ENCODE results near the gene GABRG3. TPM values are rescaled to one million over a fixed set of nuclear protein-coding genes. Genes with fewer than 3 reads are reported as not detected.

The GABRG3 gene
- total RNA-seq, 1 donor from 2014 or later: under 0.01 TPM

DNA sequence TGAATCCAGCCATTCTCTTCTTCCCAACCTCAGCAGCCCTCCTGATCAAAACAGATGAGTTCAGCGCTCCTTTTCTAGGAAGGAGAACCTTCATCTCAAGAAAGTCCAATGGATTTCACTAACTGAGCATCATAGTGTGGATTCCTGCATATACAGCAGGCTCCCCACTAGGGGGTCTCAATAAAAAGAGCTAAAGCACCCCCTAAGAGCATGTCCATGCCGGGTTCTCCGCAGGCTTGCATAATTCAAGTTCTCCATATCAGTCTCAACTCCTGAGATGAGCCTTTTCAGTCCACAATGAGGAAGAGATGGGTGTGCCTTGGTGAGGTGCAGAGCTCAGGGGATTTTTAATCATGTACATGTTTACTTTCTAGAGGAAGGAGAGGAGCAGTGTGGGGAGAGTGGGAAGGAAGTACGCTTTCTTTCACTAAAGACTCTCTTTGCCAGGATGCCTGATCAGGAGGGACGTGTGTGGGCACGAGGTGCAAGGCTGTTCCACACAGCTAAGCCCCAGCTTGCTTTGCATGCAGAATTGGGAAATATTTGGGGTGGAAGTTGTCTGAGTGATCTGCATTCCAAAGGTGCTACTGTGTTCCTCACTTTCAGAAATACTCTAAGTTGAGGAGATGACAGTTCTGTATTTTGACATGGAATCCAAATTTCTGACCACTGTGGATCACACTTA, 564.6 kb downstream of the GABRG3 start:
- no peaks in the 10 kb centered on the region for H3K9me3 ChIP-seq (ENCODE audit: control insufficient read depth in 3 of 3, low read length in 3 of 3)
- H3K27ac ChIP-seq (ENCODE audit: low read depth, low read length): no peak overlapping the region
- H3K9ac ChIP-seq (ENCODE audit: low read depth in 1 of 3, low read length in 3 of 3): no peak overlapping the region
- H3K4me1 ChIP-seq (ENCODE audit: control insufficient read depth in 3 of 3, insufficient read depth in 3 of 3, low read length in 3 of 3): no peaks in the 10 kb centered on the region
- H3K36me3 ChIP-seq (ENCODE audit: control insufficient read depth in 3 of 3, insufficient read depth in 3 of 3, low read length in 3 of 3): no peaks in the 10 kb centered on the region
- H3K27me3 ChIP-seq (ENCODE audit: control insufficient read depth in 3 of 3, insufficient read depth in 3 of 3, low read length in 3 of 3): no peaks in the 10 kb centered on the region
- H3K4me3 ChIP-seq (ENCODE audit: low read length in 3 of 3): no peak overlapping the region

DNA sequence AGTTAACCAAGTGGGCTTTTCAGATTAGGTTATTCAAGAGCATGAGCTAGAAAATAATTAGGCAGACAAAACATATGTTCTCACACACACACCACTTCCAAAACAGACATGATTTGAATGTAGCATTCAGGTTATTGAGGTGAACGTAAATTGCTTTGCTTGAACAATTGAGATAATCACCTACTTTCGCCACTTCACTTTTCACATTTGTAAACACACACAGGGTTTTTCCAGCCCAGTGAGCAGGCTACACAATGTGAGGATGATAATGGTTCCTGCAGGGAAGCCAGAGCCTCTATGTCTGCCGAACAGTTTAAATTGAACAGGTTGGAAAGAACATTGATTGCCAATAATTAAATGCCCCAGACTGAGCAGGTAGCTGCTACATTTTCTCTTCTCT, 567.3 kb downstream of the GABRG3 start:
- Histone ChIP-seq H3K27me3 (ENCODE audit: control insufficient read depth in 3 of 3, insufficient read depth in 3 of 3, low read length in 3 of 3) (no peaks in the 10 kb centered on the region), H3K9me3 (ENCODE audit: control insufficient read depth in 3 of 3, low read length in 3 of 3) (no peaks in the 10 kb centered on the region), H3K4me3 (ENCODE audit: low read length in 3 of 3) (no peak overlapping the region), H3K36me3 (ENCODE audit: control insufficient read depth in 3 of 3, insufficient read depth in 3 of 3, low read length in 3 of 3) (no peaks in the 10 kb centered on the region), H3K4me1 (ENCODE audit: control insufficient read depth in 3 of 3, insufficient read depth in 3 of 3, low read length in 3 of 3) (no peaks in the 10 kb centered on the region), H3K9ac (ENCODE audit: low read depth in 1 of 3, low read length in 3 of 3) (no peak overlapping the region), H3K27ac (ENCODE audit: low read depth, low read length) (no peak overlapping the region)

DNA sequence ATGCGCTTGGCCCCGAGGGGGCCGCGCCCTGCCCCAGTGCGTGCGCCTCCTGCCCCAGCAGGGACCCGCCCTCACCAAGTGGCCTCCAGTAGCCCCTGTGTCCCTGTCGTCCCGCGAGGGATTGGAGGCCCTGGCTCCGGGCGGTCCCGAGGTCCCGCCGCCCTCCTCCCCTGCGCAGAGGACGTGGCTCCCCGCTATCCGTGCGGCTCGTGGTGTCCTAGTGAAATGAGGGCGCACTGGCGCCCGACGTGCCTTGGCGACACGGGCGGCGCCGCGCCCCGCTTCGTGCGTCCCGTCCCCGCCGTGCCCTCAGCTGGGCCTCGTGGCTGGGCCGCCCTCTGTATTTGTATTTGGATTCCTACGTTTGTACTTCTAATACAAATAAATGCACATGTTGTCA, 570.6 kb downstream of the GABRG3 start:
- no peak overlapping the region for H3K9ac ChIP-seq (ENCODE audit: low read depth in 1 of 3, low read length in 3 of 3)
- no peak overlapping the region for H3K27ac ChIP-seq (ENCODE audit: low read depth, low read length)
- H3K4me3 ChIP-seq (ENCODE audit: low read length in 3 of 3): no peak overlapping the region
- no peaks in the 10 kb centered on the region for H3K4me1 ChIP-seq (ENCODE audit: control insufficient read depth in 3 of 3, insufficient read depth in 3 of 3, low read length in 3 of 3)
- no peaks in the 10 kb centered on the region for H3K36me3 ChIP-seq (ENCODE audit: control insufficient read depth in 3 of 3, insufficient read depth in 3 of 3, low read length in 3 of 3)
- no peaks in the 10 kb centered on the region for H3K27me3 ChIP-seq (ENCODE audit: control insufficient read depth in 3 of 3, insufficient read depth in 3 of 3, low read length in 3 of 3)
- no peaks in the 10 kb centered on the region for H3K9me3 ChIP-seq (ENCODE audit: control insufficient read depth in 3 of 3, low read length in 3 of 3)

DNA sequence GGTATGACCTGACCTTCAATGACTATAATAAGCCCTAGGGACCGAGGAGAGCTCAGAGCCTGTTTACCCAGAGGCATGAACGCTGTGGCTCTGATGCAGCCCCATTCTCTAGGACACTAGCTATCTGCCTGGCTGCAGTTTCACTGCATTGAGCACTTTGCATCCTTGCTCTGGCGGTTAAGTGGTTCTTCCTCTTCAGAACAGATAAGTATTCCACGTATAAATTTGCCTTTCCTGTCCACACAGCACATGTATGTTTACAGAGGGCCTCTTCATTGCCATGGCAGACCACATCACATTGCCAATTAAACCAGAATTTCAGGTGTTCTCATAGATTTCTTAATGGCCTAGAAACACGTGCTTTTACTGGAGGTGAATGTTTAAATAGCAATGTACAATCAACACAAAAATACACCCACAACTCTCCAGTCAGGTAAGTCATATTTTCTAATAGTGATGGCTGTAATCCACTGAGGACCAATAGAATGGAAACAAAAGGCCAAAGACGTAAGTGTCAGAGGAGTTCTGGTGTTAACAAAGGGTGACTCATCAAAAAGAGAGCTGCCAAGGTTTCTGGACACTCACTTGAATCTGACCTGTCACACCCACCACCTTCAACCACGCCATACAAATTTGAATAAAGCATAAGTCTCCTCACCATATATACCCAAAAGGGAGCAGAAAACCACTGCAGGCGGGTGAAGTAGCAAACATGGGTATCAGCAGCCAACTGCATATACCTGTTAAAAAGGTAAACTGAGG, 574.7 kb downstream of the GABRG3 start:
- no peaks in the 10 kb centered on the region for H3K9me3 ChIP-seq (ENCODE audit: control insufficient read depth in 3 of 3, low read length in 3 of 3)
- no peaks in the 10 kb centered on the region for H3K4me1 ChIP-seq (ENCODE audit: control insufficient read depth in 3 of 3, insufficient read depth in 3 of 3, low read length in 3 of 3)
- no peak overlapping the region for H3K4me3 ChIP-seq (ENCODE audit: low read length in 3 of 3)
- no peak overlapping the region for H3K27ac ChIP-seq (ENCODE audit: low read depth, low read length)
- H3K27me3 ChIP-seq (ENCODE audit: control insufficient read depth in 3 of 3, insufficient read depth in 3 of 3, low read length in 3 of 3): no peaks in the 10 kb centered on the region
- no peaks in the 10 kb centered on the region for H3K36me3 ChIP-seq (ENCODE audit: control insufficient read depth in 3 of 3, insufficient read depth in 3 of 3, low read length in 3 of 3)
- H3K9ac ChIP-seq (ENCODE audit: low read depth in 1 of 3, low read length in 3 of 3): no peak overlapping the region

DNA sequence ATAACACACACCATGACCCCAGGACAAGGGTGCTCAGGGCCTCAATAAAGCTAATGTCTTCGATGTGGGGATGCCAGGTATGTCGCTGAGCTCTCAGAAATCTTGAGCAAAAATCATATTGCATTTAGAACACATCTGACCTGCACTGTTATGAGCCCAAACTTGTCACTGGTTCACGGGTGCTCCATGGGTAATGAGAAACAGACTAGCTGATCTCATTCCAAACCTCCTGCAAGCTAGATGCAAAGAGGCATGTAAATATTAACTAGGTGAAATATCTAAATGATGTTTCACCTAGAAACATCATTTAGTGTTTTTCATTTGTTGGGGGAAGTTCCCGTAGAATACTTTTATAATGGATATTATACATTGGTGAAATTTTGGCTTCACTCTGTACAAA, 578.8 kb downstream of the GABRG3 start:
- H3K27ac ChIP-seq (ENCODE audit: low read depth, low read length): no peak overlapping the region
- H3K4me1 ChIP-seq (ENCODE audit: control insufficient read depth in 3 of 3, insufficient read depth in 3 of 3, low read length in 3 of 3): no peaks in the 10 kb centered on the region
- no peak overlapping the region for H3K9ac ChIP-seq (ENCODE audit: low read depth in 1 of 3, low read length in 3 of 3)
- peaks cover 0 to 2% (median 0%) of the 10 kb centered on the region in 3 donors for H3K9me3 ChIP-seq (ENCODE audit: control insufficient read depth in 3 of 3, low read length in 3 of 3)
- no peaks in the 10 kb centered on the region for H3K27me3 ChIP-seq (ENCODE audit: control insufficient read depth in 3 of 3, insufficient read depth in 3 of 3, low read length in 3 of 3)
- no peak overlapping the region for H3K4me3 ChIP-seq (ENCODE audit: low read length in 3 of 3)
- H3K36me3 ChIP-seq (ENCODE audit: control insufficient read depth in 3 of 3, insufficient read depth in 3 of 3, low read length in 3 of 3): no peaks in the 10 kb centered on the region

DNA sequence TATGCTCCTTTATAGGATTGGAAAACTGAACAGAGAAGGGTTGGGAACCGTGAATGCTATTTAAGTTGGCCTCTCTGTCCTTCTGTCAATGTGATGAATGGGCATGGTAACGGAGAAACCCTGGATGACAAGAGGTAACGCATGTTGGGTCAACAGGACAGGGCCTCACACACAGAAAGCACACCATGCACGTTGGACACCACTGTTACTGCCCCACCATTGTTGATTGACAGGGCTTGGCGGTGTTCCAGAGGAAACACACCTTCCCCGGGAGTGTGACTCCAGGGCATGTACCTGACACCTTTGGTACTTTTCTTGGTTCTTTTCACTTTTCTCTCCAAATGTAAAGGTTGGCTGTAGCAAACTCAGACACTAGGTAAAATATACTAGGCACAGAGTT, 579.7 kb downstream of the GABRG3 start:
- no peak overlapping the region for H3K9ac ChIP-seq (ENCODE audit: low read depth in 1 of 3, low read length in 3 of 3)
- no peaks in the 10 kb centered on the region for H3K27me3 ChIP-seq (ENCODE audit: control insufficient read depth in 3 of 3, insufficient read depth in 3 of 3, low read length in 3 of 3)
- H3K27ac ChIP-seq (ENCODE audit: low read depth, low read length): no peak overlapping the region
- no peaks in the 10 kb centered on the region for H3K36me3 ChIP-seq (ENCODE audit: control insufficient read depth in 3 of 3, insufficient read depth in 3 of 3, low read length in 3 of 3)
- H3K4me1 ChIP-seq (ENCODE audit: control insufficient read depth in 3 of 3, insufficient read depth in 3 of 3, low read length in 3 of 3): no peaks in the 10 kb centered on the region
- peaks cover 0 to 2% (median 0%) of the 10 kb centered on the region in 3 donors for H3K9me3 ChIP-seq (ENCODE audit: control insufficient read depth in 3 of 3, low read length in 3 of 3)
- no peak overlapping the region for H3K4me3 ChIP-seq (ENCODE audit: low read length in 3 of 3)

DNA sequence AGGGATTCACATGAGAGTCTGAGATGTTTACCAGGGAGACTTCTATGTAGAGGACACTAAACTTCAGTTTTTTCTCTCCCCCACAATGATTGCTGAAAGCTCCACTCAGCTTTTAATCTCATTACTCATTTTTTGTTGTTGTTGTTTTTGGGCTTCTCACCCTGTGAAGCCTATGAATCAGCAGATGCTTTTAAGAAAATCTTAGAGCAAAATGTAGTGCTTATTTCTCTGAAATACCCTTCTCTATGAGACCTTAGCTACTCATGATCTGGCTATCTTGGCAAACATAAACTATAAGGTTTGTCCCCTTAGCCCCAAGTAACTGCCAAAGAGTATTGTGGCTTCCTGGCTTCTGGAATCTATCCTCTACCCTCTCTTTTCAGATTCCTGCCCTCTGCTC, 590.8 kb downstream of the GABRG3 start:
- Histone ChIP-seq H3K27me3 (ENCODE audit: control insufficient read depth in 3 of 3, insufficient read depth in 3 of 3, low read length in 3 of 3) (no peaks in the 10 kb centered on the region), H3K9me3 (ENCODE audit: control insufficient read depth in 3 of 3, low read length in 3 of 3) (peaks cover 0 to 2% (median 0%) of the 10 kb centered on the region in 3 donors), H3K36me3 (ENCODE audit: control insufficient read depth in 3 of 3, insufficient read depth in 3 of 3, low read length in 3 of 3) (no peaks in the 10 kb centered on the region), H3K4me1 (ENCODE audit: control insufficient read depth in 3 of 3, insufficient read depth in 3 of 3, low read length in 3 of 3) (no peaks in the 10 kb centered on the region), H3K9ac (ENCODE audit: low read depth in 1 of 3, low read length in 3 of 3) (no peak overlapping the region), H3K4me3 (ENCODE audit: low read length in 3 of 3) (no peak overlapping the region), H3K27ac (ENCODE audit: low read depth, low read length) (no peak overlapping the region)

DNA sequence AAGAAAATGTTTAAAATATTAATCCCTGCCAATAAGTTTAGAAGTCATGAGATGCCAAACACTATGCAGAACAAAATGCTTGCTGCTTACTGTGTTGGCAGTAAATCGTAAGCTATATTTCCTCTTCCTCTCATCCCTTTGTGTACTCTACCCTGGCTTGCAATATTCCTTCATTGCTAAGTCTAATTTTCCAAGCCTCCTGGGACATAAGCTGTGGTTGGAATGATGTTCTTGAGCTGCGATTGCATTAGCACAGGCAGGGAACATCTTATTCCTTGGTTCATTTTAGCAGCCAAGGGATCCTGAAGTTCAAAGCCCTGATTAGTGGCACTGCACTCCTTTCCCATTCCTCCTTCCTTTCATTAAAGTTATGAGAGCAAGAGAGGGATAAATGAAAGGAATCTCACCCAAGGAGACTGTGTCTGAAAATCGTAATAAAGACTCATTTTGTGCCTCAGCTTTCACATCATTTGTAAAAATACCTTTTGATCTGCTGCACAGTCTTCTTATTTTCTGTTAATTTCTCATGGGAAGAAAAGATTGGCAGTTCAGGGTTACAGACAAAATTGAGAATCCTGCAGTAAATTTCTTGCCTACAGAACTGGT, 592.9 kb downstream of the GABRG3 start:
- Histone ChIP-seq H3K27me3 (ENCODE audit: control insufficient read depth in 3 of 3, insufficient read depth in 3 of 3, low read length in 3 of 3) (no peaks in the 10 kb centered on the region), H3K27ac (ENCODE audit: low read depth, low read length) (no peak overlapping the region), H3K9ac (ENCODE audit: low read depth in 1 of 3, low read length in 3 of 3) (no peak overlapping the region), H3K4me3 (ENCODE audit: low read length in 3 of 3) (no peak overlapping the region), H3K4me1 (ENCODE audit: control insufficient read depth in 3 of 3, insufficient read depth in 3 of 3, low read length in 3 of 3) (no peaks in the 10 kb centered on the region), H3K9me3 (ENCODE audit: control insufficient read depth in 3 of 3, low read length in 3 of 3) (peaks cover 0 to 2% (median 0%) of the 10 kb centered on the region in 3 donors), H3K36me3 (ENCODE audit: control insufficient read depth in 3 of 3, insufficient read depth in 3 of 3, low read length in 3 of 3) (no peaks in the 10 kb centered on the region)

DNA sequence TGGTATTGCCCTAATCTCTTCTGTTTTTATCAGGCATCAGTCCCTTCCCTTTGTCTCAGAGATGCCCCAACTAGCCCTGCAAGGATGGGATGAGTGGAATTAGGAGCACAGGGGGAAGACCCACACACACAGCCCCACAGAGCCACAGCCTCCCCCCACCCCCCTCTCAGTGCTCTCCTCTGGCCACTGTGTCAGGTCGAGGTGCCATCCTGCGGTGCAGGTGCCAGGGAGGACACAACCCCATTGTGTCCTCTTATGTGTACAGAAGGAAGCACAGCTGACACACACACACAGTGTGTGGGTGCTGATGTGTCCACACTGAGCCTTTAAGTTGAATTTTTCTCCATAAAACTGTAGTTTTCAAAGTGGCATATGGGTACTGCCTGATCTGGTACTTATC, 593.7 kb downstream of the GABRG3 start:
- Histone ChIP-seq H3K4me3 (ENCODE audit: low read length in 3 of 3) (no peak overlapping the region), H3K4me1 (ENCODE audit: control insufficient read depth in 3 of 3, insufficient read depth in 3 of 3, low read length in 3 of 3) (no peaks in the 10 kb centered on the region), H3K9ac (ENCODE audit: low read depth in 1 of 3, low read length in 3 of 3) (no peak overlapping the region), H3K27ac (ENCODE audit: low read depth, low read length) (no peak overlapping the region), H3K9me3 (ENCODE audit: control insufficient read depth in 3 of 3, low read length in 3 of 3) (peaks cover 0 to 2% (median 0%) of the 10 kb centered on the region in 3 donors), H3K27me3 (ENCODE audit: control insufficient read depth in 3 of 3, insufficient read depth in 3 of 3, low read length in 3 of 3) (no peaks in the 10 kb centered on the region), H3K36me3 (ENCODE audit: control insufficient read depth in 3 of 3, insufficient read depth in 3 of 3, low read length in 3 of 3) (no peaks in the 10 kb centered on the region)

DNA sequence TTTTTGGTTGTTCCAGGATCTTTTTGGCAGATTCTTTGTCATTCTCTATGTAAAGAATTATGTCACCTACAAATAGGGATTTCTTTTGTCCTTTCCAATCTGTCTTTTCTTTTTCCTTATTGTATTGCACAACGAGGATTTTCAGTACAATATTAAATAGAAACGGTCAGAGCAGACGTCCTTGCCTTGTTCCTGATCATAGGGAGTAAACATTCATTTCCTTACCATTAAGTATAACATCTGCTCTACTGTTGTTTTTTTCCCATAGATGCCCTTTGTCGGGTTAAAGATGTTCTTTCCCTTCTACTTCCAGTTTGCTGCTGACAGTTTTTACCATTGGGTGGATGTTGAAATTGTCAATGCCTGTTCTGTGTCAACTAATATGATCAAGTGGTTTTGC, 599.8 kb downstream of the GABRG3 start:
- H3K9ac ChIP-seq (ENCODE audit: low read depth in 1 of 3, low read length in 3 of 3): no peak overlapping the region
- H3K4me1 ChIP-seq (ENCODE audit: control insufficient read depth in 3 of 3, insufficient read depth in 3 of 3, low read length in 3 of 3): no peaks in the 10 kb centered on the region
- no peaks in the 10 kb centered on the region for H3K27me3 ChIP-seq (ENCODE audit: control insufficient read depth in 3 of 3, insufficient read depth in 3 of 3, low read length in 3 of 3)

More for the DNA sequence above, 599.8 kb downstream of the GABRG3 start:
- Histone ChIP-seq H3K36me3 (ENCODE audit: control insufficient read depth in 3 of 3, insufficient read depth in 3 of 3, low read length in 3 of 3) (no peaks in the 10 kb centered on the region), H3K9me3 (ENCODE audit: control insufficient read depth in 3 of 3, low read length in 3 of 3) (no peaks in the 10 kb centered on the region), H3K4me3 (ENCODE audit: low read length in 3 of 3) (no peak overlapping the region), H3K27ac (ENCODE audit: low read depth, low read length) (no peak overlapping the region)

Measured in skeletal muscle tissue (tissue), 4 donors.